Gastroesophageal sphincter (tissue), 4 donors: ENCODE measurements around the gene SOCS3. TPM values are rescaled to one million over a fixed set of nuclear protein-coding genes. Genes with fewer than 3 reads are reported as not detected.
A peak's percentile ranks its signal among the peaks of the same experiment; 100 is the strongest.

ENCODE experiments used
- ATAC-seq: fragments of 150-250 bp; one replicate; pipeline ENCODE4 v1.9.1; 2016; ENCODE audit warnings: mild to moderate bottlenecking, moderate library complexity
- H3K27ac ChIP-seq, 4 donors: fragments of 200-600 bp; sonication (generic) in 3 of 4; 1 replicate in 3 of 4; 2 replicates in 1 of 4; pipeline ENCODE4 v1.5.1; 2016 to 2019
- H3K27me3 ChIP-seq: fragments of 200-600 bp; sonication (generic); one replicate; pipeline ENCODE4 v1.5.1; 2019
- H3K36me3 ChIP-seq, 2 donors: fragments of 200-600 bp; sonication (generic); one replicate each; pipeline ENCODE4 v1.5.1; 2019; ENCODE audit warnings: control low read depth in 1 of 2
- H3K4me1 ChIP-seq, 3 donors: fragments of 200-600 bp; sonication (generic); 1 replicate in 2 of 3; 2 replicates in 1 of 3; pipeline ENCODE4 v1.5.1; 2016 to 2019; ENCODE audit warnings: control low read depth in 2 of 3
- H3K4me3 ChIP-seq, 2 donors: fragments of 200-600 bp; sonication (generic); one replicate each; pipeline ENCODE4 v1.5.1; 2019; ENCODE audit warnings: mild to moderate bottlenecking in 1 of 2, moderate library complexity in 1 of 2
- H3K9me3 ChIP-seq, 3 donors: fragments of 200-600 bp; sonication (generic); one replicate each; pipeline ENCODE4 v1.5.1; 2017 to 2019; ENCODE audit warnings: control low read depth in 2 of 3
- CTCF ChIP-seq, 4 experiments: fragments of 200-600 bp in 2 of 4; fragments of 450-650 bp in 2 of 4; sonication (generic) in 1 of 4; IDR thresholded peaks; one replicate each; pipeline ENCODE4 v1.5.1; 2017 to 2019; ENCODE audit warnings: antibody characterized with exemption in 4 of 4, mild to moderate bottlenecking in 2 of 4, moderate library complexity in 2 of 4
- EP300 ChIP-seq: sonication (generic); formaldehyde crosslinking; IDR thresholded peaks from one replicate; pipeline ENCODE4 v1.6.1; 2017; ENCODE audit warnings: antibody characterized with exemption, mild to moderate bottlenecking
- POLR2A ChIP-seq, 2 donors: fragments of 450-650 bp; IDR thresholded peaks; one replicate each; pipeline ENCODE4 v1.6.1; 2017; ENCODE audit warnings: antibody characterized with exemption in 2 of 2, mild to moderate bottlenecking in 2 of 2, moderate library complexity in 1 of 2
- POLR2AphosphoS5 ChIP-seq: sonication (generic); formaldehyde crosslinking; IDR thresholded peaks from one replicate; pipeline ENCODE4 v1.6.1; 2017; ENCODE audit warnings: antibody characterized with exemption
- WGBS, 2 donors: methylation state at CpG; one replicate each; pipeline ENCODE4 v1.1.5; 2018; ENCODE audit warnings: low coverage in 1 of 2; 5-methylcytosine and 5-hydroxymethylcytosine counted together
- total RNA-seq, 4 donors: library from RNA; depleted of rRNA; stranded (reverse); fragments of >200 nt; gene quantifications; one replicate each; pipeline ENCODE4 v1.1.0, GENCODE V29; 2016

Gene SOCS3
- total RNA-seq, 4 donors from 2014 or later: 11.5 to 423 (median 38.2) TPM

DNA sequence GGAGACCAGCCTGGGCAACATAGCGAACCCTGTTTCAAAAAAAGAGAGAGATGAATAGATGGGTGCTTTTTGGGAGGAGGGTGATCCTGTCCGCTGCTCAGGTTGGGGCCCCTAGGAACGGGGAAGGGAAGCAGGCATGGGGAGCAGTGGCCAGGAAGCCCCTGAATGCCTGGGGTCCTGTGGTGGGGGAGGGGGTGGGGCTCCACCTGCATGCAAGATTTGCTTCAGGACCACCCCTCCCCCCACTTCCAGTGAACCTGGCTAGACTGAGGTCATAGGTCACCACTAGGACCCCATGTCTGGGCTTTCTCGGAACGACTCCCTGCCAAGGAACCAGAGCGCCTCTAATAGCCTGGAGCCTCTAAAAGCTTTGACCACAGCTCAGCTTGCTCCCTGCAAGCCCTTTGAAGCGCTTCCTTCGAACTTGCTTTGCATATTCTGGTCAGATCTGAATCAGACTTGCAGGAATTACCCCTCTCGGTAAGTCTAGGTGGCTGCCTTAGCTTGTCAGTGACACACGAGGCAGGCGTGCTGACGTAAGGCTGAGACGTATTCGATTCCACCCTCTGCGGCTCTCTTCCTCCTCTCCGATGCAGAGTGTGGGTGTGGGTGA lies 3.7 kb downstream of the SOCS3 start:
- TF ChIP-seq POLR2AphosphoS5: peak; percentile 95
- TF ChIP-seq POLR2A (IDR thresholded peaks at IDR 0.05): peak in 1 of 2 donors; percentile 61
- TF ChIP-seq EP300: no peak
- no peaks in the 10 kb centered on the region for H3K27me3 ChIP-seq
- no peaks in the 10 kb centered on the region for H3K9me3 ChIP-seq
- H3K4me3 ChIP-seq: peak overlapping the region in 1 of 2 donors; percentile 57
- H3K36me3 ChIP-seq: peaks cover 0 to 26% of the 10 kb centered on the region in 2 donors
- peak overlapping the region; percentile 53 to 96 (median 90) for H3K27ac ChIP-seq
- no peak for ATAC-seq
- WGBS, 2 donors: 14 to 45% methylated on average over 4 to 8 of the region's 16 CpGs
- peaks cover 20 to 92% (median 50%) of the 10 kb centered on the region in 3 donors for H3K4me1 ChIP-seq

DNA sequence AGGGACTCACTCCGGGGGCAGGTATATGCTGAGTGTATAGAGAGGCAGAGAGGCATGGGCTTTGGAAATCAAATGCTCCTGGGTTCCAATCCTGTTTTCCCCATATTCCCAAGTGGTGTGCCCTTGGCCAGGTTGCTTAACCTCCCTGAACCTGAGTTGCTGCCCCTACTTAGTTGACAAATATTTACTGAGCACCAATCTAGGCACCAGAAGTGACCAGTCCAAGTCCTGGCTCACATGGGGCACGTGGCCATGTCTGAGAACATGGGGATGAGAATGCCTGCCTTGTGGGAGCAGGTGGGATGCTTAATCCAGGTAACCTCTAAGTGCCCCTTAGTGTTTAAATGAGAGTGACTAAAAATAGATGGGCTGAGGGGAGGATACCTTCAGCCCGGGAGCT lies 4.2 kb downstream of the SOCS3 start:
- 46% methylated on average over 2 of the region's 3 CpGs; no CpG with 5 or more reads in 1 of the 2 donors for WGBS, 2 donors
- no peaks in the 10 kb centered on the region for H3K9me3 ChIP-seq
- peaks cover 0 to 26% of the 10 kb centered on the region in 2 donors for H3K36me3 ChIP-seq
- peak overlapping the region; percentile 53 to 96 (median 90) for H3K27ac ChIP-seq
- peaks cover 20 to 92% (median 52%) of the 10 kb centered on the region in 3 donors for H3K4me1 ChIP-seq
- no peaks in the 10 kb centered on the region for H3K27me3 ChIP-seq
- no peak overlapping the region for H3K4me3 ChIP-seq
- no peak for ATAC-seq
- peak; percentile 26 for TF ChIP-seq POLR2AphosphoS5
- no peak for TF ChIP-seq EP300
- no peak for TF ChIP-seq CTCF (IDR thresholded peaks at IDR 0.05)

DNA sequence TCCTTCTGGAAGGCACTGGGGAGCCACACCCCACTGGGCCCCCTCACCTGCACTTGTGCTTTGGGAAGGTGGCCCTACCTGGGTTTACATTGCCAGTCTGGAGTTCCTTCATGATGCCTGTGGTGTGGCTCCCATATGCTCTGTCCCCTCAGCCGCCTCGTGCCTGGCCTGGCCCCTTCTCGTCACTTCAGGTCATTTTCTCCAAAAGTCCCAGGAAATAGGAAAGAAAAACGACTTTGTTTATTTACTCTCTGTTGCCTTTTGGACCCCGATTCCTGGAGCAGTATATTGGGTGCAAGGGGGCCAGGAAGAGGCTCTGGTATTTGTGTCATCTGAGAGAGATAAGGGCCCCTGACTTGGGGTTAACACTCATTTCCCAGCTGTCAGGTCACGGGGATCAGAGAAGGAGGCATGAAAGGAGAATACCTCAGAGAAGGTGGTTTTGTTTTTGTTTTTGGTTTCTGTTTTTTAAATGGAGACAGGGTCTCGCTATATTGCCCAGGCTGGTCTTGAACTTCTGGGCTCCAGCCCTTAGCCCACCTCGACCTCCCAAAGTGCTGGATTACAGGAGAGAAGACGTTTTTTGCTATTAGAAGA lies 4.7 kb downstream of the SOCS3 start:
- H3K27ac ChIP-seq: peak overlapping the region; percentile 53 to 96 (median 90)
- peaks cover 20 to 93% (median 49%) of the 10 kb centered on the region in 3 donors for H3K4me1 ChIP-seq
- H3K4me3 ChIP-seq: no peak overlapping the region
- TF ChIP-seq CTCF (IDR thresholded peaks at IDR 0.05): no peak
- TF ChIP-seq POLR2A (IDR thresholded peaks at IDR 0.05): no peak
- TF ChIP-seq POLR2AphosphoS5: no peak
- no peak for TF ChIP-seq EP300
- no peak for ATAC-seq
- peaks cover 0 to 26% of the 10 kb centered on the region in 2 donors for H3K36me3 ChIP-seq
- WGBS, 2 donors: 56% methylated on average over 6 of the region's 9 CpGs; no CpG with 5 or more reads in 1 of the 2 donors
- H3K27me3 ChIP-seq: no peaks in the 10 kb centered on the region
- no peaks in the 10 kb centered on the region for H3K9me3 ChIP-seq

DNA sequence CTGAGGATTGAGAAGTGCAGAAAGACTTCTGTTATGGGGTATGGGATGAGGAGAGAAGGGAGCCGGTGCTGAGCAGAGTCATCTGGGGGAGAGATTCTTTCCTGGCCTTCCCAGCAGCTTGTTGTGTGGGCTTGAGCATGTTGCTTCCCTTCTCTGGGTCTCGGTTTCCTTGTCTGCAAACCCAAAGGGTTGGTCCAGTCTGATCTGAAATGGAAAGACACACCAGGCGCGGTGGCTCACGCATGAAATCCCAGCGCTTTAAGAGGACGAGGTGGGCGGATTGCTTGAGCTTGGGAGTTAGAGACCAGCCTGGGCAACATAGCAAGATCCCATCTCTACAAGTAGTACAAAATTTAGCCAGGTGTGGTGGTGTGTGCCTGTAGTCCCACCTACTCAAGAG lies 6.0 kb downstream of the SOCS3 start:
- H3K36me3 ChIP-seq: peaks cover 0 to 26% of the 10 kb centered on the region in 2 donors
- no peaks in the 10 kb centered on the region for H3K27me3 ChIP-seq
- TF ChIP-seq CTCF (IDR thresholded peaks at IDR 0.05) (no peak), POLR2AphosphoS5 (no peak), POLR2A (IDR thresholded peaks at IDR 0.05) (no peak), EP300 (no peak)
- peak overlapping the region in 1 of 2 donors; percentile 53 for H3K4me3 ChIP-seq
- 83% methylated on average over 1 of the region's 8 CpGs; no CpG with 5 or more reads in 1 of the 2 donors for WGBS, 2 donors
- no peaks in the 10 kb centered on the region for H3K9me3 ChIP-seq
- H3K27ac ChIP-seq: peak overlapping the region; percentile 78 to 96 (median 90)
- ATAC-seq: no peak
- H3K4me1 ChIP-seq: peaks cover 20 to 92% (median 49%) of the 10 kb centered on the region in 3 donors

DNA sequence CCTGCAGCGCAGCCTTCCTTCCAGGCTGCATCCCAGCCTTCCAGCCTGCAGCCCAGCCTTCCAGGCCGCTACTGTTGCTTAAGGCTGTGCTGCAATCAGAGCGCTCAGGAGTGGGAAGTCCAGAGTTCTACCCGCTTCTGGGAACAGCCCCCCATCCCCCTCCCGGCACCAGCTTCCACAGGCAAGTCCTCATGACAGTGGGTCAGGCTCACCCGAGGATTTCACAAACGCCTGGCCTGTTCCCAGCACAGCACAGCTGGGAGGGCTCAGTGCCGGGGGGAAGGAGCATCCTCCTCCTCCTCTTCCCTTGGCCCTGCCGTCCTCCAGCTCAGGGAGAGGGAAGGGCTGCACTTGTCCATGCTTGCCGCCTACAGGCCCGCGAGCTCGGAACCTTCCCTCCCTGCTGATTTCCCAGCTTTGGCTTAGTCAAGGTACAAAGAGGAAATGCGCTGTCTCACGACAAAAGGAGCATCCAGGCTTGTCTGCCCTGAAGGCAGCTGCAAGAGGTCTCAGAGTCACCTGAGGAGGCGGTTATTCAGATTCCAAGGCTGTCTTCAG lies 8.3 kb downstream of the SOCS3 start:
- H3K27me3 ChIP-seq: no peaks in the 10 kb centered on the region
- 0 to 20% methylated on average over 2 to 9 of the region's 16 CpGs for WGBS, 2 donors
- TF ChIP-seq EP300 (no peak), POLR2A (IDR thresholded peaks at IDR 0.05) (peak in 1 of 2 donors; percentile 34), CTCF (IDR thresholded peaks at IDR 0.05) (peak in 1 of 4 experiments; percentile 29), POLR2AphosphoS5 (peak; percentile 100)
- H3K36me3 ChIP-seq: peaks cover 0 to 4% of the 10 kb centered on the region in 2 donors
- peak overlapping the region; percentile 87 to 96 (median 93) for H3K27ac ChIP-seq
- peak; percentile 86 for ATAC-seq
- peaks cover 15 to 72% (median 30%) of the 10 kb centered on the region in 3 donors for H3K4me1 ChIP-seq
- H3K4me3 ChIP-seq: no peak overlapping the region
- no peaks in the 10 kb centered on the region for H3K9me3 ChIP-seq
